ENCODE measurements around the gene HMCN2.

Gene HMCN2

DNA sequence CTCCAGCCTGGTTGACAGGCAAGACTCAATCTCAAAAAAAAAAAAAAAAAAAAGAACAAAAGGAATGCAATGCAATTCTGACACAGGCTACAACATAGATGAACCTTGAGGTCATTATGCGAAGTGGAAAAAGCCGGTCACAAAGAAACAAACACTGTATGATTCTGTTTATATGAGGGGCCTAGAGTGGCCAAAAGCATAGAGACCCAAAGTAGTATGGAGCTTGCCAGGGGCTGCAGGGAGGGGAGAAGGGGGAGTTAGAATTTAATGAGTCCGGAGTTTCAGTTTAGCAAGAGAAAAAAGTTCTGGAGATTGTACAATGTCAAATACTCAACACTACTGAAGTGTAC is 146.0 kb downstream of the HMCN2 start:
- no peak for DNase-seq (ENCODE audit: low read depth in 2 of 2)

DNA sequence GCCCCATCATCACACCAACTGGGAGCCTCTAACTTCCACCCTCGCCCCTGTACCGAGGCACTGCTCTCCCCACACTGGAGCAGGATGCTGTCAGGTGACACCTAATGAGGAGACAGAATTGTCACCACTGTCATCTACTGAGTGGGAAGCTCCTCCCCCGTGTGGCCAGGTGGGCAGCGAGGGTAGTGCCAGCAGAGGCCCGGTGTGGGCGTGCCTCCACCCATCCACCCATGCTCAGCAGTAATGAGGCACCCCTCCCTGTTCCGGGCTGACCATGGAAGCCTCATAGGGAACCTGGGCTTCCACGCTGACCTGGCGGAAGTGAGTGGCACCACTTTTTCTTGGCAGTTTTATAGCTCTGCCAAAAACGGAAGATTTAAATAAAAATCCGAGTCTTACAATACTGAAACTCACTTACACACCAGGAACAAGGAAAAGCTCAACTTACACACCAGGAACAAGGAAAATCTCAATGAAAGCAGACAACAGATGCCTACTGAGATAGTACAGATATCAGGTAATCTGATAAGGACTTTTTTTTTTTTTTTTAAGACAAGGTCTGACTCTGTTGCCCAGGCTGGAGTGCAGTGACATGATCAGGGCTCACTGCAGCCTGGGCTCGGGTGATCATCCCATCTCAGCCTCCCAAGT is 148.6 kb downstream of the HMCN2 start:
- DNase-seq (ENCODE audit: low read depth in 2 of 2), result no peak

DNA sequence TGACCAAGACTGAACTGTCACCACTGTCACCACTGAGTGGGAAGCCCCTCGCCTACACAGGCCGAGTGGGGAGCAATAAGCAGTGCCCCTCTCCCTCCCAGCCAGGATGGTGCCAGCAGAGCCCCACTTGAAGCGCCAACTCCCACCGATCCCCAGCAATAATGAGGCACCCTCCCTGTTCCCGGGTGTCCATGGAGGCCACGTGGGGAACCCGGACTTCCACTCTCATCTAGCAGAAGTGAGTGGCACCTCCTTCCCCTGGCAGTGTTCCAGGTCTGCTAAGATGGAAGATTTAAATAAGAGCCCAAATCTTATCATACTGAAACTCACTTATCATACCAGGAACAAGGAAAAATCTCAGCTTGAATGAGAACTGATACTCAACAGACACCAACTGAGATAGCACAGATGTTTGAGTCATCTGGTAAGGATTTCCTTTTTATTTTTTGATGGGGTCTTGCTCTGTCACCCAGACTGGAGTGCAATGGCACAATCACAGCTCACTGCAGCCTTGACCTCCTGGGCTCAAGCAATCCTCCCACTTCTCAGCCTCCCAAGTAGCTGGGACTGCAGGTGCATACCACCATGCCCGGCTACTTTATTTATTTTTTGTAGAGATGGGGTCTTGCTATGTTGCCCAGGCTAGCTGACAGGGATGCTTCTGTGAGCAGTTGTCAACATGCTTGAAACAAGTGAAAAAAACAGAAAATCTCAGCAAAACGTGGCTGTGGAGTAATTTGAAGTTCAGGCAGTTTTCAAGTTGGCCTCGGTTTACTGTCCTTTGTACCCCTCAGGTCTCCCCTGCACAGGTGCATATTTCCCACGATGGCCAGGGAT is 149.6 kb downstream of the HMCN2 start:
- DNase-seq (ENCODE audit: low read depth in 2 of 2), result no peak

DNA sequence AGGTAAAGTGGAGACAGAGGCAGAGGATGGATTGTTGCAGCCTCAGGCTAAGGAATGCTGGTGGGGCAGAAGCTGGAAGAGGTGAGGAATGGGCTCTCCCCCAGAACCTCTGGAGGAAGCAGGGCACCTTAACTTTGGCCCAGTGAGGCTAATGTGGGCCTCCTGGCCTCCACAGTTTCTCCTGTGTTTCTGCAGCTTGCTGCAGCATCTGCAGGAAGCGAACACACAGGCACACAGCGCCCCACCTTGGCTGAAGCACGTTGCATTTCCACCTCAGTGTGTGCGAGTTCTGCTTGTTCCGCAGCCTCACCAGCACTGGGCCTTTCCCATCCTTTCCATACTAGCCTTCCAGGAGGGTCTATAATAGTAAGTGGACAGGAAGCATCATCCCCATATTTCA is 152.0 kb downstream of the HMCN2 start:
- DNase-seq (ENCODE audit: low read depth in 2 of 2), result no peak

DNA sequence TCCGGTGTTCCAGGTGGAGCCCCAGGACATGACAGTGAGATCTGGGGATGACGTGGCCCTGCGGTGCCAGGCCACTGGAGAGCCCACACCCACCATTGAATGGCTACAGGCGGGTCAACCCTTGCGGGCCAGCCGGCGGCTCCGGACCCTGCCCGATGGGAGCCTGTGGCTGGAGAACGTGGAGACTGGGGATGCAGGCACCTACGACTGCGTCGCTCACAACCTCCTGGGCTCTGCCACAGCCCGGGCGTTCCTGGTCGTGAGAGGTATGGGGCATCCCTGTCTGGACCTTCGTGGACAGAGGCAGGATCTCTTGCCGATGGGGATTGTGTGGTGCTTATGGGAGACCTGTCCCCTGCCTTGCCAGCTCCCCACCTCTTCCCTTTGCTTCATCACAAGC is 153.2 kb downstream of the HMCN2 start:
- no peak for DNase-seq (ENCODE audit: low read depth in 2 of 2)

DNA sequence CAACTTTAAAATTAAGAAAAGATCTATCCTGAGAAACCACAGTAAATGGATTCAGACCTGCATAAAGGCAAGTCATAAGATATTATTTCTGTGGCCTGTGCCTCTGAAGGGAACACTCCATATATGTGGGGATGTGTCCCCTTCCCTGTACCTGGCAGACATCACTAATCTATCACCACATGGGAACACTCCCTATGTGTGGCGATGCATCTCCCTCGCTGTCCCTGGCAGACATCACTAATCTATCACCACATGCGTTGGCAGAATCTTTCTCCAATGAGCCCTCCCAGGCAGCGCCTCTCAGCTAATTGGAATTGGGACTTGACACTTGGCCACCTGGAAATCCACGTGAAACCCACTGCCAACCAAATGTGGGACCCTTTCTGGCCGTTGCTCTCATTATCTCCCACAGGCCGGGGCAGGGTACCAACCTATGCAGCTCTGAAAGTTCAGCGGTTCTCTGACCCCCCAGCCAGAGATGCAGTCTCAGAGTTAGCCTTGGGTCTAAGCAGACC is 154.0 kb downstream of the HMCN2 start:
- DNase-seq (ENCODE audit: low read depth in 2 of 2), result no peak

DNA sequence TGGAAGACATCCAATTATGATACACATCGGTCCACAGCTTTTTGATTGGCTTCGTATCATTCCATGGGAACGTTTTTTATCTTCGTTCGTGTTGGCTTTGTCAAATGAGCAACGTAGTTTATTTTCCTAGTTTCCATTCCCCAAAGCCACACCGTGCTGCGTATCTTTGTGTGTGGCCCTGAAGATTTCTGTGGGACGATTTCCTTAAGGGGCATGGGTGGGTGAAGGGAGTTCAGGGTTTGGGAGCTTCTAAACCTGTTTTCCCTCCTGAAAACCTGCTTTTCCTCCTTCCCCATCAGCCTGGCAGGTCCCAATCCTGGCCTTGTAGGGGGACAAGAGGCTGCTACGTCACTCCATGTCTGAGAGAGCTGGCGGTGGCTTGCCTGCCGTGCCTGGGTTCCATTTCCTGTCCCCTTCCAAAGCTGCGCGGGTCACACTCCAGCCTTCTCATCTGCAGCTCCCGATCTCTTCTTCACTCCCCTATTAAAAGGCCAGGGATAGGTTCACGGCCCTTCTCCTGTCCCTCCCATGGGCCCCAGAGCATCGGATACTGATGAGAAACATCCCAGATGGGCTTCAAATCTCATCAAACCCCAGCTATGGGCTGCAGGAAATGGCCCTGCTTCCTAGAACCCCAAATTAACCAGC is 155.7 kb downstream of the HMCN2 start:
- DNase-seq (ENCODE audit: low read depth in 2 of 2), result no peak

DNA sequence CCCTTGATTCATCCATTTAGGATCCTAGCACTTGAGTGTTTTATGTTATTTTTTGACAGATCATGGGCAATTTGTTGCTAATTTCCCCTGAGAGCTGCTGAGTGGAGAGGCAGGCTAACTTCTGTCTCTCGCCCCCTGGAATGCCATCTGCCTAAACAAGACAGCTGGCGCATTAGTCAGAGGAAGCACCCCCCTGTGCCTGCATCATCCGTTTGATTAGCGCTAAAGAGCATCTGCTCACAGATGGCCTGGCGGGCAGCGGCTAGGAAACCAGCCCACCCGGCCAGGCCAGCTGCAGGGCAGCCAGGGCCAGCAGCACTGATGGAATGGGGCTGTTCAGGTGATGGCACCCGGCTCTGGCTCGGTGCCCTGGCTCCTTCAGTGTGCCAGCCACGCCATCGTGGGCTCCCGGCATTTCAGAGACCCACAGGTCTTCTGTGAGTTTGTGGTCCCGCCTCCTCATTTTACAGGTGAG is 156.3 kb downstream of the HMCN2 start:
- no peak for DNase-seq (ENCODE audit: low read depth in 2 of 2)

DNA sequence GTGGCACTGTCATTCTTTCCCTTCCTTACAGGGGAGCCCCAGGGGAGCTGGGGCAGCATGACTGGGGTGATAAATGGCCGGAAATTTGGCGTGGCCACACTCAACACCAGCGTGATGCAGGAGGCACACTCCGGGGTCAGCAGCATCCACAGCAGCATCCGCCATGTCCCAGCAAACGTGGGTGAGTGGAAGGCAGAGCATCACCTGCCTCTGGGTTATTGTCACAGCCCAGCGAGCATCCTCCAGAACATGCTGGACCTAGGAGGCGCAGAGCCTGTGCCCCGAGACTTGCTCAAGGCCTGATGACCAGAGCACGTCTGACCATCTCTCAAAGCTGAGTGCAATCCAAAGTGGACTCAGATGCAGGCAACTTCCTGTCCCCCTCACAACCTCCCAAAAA is 157.0 kb downstream of the HMCN2 start:
- no peak for DNase-seq (ENCODE audit: low read depth in 2 of 2)

DNA sequence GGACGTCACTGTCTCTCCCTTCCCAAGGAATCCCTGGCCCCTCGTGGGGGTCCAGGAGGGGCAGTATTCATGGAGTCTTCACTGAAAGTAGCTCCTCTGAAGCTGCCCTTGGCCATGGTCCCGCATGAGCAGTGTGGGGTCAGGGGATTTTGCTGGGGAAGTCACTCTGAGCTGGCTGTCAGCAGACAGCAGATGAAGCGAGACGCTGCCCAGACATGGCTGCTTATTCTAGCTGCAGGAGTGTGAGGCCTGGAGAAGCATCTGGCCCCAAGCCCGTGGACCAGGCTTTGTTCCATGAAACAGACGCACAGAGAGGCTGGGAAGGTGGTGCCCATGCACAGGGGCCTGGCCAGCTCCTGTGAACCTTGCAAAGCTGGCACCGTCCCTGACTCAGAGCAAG is 157.7 kb downstream of the HMCN2 start:
- no peak for DNase-seq (ENCODE audit: low read depth in 2 of 2)

DNA sequence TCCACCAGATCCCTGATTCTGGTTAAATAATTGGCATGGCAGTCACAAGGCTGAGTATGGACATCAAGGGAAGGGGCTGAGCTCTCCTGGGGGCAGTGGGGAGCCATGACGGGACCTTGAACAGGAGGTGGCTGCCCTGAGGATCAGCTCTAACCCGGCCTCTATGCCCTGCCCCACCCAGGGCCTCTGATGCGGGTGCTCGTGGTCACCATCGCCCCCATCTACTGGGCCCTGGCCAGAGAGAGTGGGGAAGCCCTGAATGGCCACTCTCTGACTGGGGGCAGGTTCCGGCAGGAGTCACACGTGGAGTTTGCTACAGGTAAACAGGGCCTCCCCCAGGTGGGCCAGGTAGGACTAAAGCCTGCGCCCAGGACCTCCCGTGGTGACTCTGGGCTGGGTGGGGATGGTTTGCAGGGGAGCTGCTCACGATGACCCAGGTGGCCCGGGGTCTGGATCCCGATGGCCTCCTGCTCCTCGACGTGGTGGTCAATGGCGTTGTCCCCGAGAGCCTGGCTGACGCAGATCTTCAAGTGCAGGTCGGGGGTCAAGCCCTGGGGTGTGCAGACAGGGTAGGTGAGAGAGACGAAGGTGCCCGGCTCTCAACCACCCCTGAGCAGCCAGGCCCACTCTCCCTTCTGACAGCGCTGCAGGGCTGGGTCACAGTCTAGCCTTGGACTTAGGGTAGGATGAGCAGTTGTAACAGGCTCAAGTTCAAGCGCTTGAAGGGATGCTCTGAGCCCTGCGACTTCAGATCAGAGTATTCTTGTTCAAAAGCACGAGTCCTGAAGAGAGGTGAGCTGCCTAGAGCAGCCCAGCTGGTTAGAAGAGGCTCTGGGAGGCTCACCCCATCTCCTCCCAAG is 159.3 kb downstream of the HMCN2 start:
- no peak for DNase-seq (ENCODE audit: low read depth in 2 of 2)

DNA sequence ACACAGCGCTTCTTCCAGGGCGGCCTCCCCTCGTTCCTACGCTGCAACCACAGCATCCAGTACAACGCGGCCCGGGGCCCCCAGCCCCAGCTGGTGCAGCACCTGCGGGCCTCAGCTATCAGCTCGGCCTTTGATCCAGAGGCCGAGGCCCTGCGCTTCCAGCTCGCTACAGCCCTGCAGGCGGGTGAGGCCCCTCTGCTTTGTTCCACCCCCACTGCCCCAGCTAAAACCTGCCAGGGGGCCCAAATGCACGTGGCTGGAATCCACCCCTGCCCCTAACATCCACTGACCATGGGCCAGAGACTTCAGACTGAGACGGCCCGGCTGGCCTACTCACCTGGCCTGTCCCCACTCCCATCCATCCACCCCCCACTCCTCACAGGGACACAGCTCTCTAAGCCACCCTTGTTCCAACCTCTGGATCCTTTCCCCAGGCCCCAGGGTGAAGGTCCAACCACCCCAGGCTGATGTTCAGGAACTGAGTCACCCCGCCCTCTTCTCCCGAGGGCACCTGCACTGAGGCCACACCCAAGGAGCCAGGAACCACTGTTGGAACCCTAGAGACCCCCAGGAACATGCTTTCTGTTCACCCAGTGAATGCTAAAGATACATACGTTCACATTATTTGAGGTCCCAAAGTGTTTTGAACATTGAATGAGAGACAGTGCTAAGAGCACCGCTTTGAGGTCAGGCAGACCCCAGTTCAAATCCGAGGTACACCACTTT is 160.3 kb downstream of the HMCN2 start:
- DNase-seq (ENCODE audit: low read depth in 2 of 2), result no peak

DNA sequence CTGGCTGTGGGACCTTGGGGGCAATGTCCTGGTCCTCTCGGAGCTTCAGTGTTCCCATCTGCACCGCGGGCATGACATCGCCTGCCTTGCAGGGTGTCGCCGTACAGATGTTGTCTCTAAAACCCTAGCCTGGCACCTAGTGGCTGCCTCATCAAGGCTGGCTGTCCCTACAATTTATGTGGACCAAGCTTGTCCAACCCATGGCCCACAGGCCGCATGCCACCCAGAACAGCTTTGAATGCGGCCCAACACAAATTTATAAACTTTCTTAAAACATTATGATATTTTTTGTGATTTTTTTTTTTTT is 160.9 kb downstream of the HMCN2 start:
- no peak for DNase-seq (ENCODE audit: low read depth in 2 of 2)

DNA sequence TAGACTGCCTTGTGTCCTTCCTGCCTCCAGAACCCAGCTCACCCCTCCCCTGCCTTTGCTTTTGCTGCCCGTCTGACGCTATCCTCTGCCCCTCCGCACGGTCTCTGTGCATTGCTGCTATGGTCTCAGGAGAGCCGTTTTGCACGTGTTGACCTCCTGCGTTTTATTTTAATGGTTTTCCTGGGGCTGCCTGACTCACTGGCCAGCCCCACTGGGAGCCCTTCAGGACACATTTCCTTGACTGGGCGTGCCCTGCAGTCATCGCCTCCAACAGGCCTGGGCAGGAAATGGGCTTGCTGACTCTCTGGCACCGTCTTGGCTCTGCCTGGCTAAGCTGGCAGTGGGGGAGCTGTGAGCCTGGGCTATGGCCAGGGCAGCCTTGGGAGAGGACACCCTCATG is 161.3 kb downstream of the HMCN2 start:
- no peak for DNase-seq (ENCODE audit: low read depth in 2 of 2)

DNA sequence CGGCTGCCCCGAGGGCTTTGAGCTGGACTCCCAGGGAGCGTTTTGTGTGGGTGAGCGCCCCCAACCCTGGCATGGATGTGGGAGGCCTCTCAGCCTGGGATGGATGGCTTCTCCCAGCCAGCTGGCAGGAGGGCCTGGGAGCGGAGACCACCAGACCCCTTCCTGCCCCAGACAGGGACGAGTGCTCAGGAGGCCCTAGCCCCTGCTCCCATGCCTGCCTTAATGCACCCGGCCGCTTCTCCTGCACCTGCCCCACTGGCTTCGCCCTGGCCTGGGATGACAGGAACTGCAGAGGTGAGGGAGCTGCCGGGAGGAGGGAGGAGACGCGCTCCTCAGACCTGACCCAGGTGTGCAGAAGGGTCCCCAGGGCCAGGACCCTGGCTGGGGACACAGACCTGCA is 161.8 kb downstream of the HMCN2 start:
- no peak for DNase-seq (ENCODE audit: low read depth in 2 of 2)

DNA sequence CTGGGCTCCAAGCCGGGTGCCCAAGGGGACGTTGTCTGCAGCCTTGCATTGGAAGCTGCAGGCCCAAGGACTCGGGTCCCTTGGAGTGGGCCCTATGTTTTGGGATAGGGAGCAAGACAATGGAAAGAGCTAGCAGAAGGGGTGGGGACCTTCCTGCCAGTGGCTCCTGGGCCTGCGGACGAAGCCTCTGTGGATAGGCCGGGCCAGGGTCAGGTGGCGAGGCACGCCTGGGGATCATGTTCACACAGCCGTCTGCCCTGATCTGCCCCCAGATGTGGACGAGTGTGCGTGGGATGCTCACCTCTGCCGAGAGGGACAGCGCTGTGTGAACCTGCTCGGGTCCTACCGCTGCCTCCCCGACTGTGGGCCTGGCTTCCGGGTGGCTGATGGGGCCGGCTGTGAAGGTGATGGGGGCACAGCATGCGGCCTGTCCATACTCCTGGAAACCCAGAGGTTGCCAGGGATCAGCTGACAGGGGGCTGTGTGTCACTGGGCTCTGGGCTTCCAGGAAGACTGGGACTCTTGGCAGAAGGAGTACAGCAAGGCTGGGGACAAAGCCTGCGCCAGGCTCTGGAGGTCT is 162.6 kb downstream of the HMCN2 start:
- DNase-seq (ENCODE audit: low read depth in 2 of 2), result no peak

DNA sequence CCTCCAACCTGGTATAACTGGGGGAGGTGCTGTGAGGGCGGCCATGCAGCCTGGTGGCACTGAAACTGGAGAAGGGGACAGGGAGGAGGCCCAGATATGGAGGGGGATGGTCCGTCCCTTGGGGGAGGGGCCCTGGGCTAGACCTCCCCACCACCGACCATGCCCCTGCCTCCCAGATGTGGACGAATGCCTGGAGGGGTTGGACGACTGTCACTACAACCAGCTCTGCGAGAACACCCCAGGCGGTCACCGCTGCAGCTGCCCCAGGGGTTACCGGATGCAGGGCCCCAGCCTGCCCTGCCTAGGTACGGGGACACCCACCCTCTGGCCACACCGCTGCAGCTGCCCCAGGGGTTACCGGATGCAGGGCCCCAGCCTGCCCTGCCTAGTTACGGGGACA is 163.8 kb downstream of the HMCN2 start:
- DNase-seq (ENCODE audit: low read depth in 2 of 2), result no peak

DNA sequence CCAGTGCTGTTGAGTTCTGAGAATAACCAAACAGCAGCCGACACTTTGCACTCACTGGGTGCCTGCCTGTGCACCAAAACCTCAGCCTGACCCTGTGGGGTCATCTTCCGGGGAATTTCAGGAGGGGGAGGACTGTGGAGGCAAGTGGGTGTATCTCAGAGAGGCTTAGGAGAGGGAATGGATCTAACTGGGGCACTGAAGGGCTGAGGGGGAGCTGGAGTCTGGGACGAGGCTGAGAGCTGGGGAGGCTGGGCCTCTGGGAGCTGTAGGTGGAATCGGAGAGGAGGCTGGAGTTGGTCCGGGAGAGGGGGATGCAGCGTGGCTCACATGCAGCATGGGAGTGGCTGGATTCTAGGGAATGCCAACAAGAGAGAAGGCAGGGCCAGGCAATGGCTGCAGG is 164.3 kb downstream of the HMCN2 start:
- DNase-seq (ENCODE audit: low read depth in 2 of 2), result no peak

DNA sequence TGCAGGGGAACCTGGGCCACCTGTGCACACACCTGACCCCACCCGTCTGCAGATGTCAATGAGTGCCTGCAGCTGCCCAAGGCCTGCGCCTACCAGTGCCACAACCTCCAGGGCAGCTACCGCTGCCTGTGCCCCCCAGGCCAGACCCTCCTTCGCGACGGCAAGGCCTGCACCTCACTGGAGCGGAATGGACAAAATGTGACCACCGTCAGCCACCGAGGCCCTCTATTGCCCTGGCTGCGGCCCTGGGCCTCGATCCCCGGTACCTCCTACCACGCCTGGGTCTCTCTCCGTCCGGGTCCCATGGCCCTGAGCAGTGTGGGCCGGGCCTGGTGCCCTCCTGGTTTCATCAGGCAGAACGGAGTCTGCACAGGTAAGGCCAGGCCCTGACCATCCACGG is 164.7 kb downstream of the HMCN2 start:
- no peak for DNase-seq (ENCODE audit: low read depth in 2 of 2)

DNA sequence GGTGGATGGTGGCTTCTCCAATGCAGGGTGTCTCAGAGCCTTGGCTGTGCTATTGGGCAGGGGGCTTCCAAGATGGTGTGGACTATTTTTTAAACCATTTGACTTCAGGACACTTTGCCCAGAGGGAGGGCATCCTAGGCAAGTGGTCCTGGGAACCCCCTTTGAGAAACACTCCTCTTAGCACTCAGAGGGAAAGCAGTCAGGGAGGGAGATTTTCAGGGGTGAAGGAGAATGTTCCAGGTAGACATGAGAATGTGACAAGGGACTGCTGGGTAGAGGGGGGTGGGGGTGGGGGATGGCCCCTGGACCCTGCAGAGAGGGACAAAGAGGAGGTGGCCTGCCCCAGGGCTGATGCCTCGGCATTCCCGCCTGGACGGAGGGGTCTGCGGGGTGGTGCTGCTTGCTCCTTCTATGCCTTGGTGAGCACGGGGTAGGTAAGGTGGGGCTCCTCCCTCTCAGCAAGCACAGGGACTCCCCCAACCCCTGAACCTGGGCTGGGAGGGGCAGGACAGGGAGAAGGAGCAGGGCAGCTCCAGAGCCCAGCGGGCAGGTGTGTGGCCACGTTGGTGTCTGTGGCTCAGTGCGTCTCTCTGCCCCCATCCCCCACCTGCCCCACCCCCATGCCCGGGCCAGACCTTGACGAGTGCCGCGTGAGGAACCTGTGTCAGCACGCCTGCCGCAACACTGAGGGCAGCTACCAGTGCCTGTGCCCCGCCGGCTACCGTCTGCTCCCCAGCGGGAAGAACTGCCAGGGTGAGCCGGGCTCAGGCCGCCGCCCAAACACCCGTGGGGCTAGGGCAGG is 165.4 kb downstream of the HMCN2 start:
- no peak for DNase-seq (ENCODE audit: low read depth in 2 of 2)
